ENCODE measurements around the gene RUFY2.
A peak's percentile ranks its signal among the peaks of the same experiment; 100 is the strongest.

RUFY2 gene

DNA sequence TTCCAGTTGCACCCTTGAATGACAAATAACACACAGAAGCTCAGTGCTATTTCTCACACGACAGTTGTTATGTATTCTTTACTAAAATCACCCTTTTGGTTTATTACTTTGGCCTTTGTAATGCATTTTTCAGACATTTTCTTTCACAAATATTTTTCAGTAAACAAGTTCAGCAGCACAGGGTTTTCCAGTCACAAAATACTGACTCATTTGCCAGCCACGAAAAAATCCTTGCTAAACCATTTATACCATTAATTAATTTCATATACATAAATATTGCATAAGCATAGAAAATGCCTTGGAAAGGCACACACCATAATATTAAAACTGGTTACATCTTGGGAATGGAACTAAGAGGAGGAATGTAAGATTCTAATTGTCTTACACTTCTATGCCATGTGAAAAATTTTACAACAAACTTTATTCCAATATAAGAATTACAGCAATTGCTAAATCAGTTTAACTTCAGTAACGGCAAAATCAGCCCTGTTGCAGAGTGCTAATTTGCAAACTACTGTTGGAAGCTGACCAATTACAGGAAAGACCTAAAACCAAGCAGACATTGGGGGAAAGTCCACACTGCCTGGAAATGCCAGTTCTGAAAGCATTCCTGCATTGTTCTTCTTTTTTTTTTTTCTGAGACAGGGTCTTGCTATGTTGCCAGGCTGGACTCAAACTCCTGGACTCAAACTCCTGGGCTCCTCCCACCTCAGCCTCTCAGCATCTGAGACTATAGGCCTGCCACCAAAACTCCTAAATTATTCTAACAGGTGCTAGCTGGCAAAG is 42.8 kb downstream of the RUFY2 start:
- DNase-seq, result no peak

DNA sequence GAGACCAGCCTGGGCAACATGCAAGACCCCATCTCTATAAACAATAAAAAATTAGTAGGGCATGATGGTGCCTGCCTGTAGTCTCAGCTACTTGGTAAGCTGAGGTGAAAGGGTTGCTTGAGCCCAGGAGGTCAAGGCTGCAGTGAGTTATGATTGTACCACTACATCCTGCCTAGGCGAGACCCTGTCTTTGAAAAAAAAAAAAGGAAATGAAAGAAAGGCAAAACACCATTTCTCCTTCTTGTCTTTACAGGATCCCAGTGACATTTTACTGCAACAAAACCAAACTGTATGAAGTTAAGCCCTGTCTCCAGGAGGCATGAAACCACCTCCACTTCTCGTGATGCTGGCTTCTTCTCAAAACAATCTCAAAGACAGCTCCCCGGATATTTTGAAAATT is 44.5 kb downstream of the RUFY2 start:
- DNase-seq, result no peak

DNA sequence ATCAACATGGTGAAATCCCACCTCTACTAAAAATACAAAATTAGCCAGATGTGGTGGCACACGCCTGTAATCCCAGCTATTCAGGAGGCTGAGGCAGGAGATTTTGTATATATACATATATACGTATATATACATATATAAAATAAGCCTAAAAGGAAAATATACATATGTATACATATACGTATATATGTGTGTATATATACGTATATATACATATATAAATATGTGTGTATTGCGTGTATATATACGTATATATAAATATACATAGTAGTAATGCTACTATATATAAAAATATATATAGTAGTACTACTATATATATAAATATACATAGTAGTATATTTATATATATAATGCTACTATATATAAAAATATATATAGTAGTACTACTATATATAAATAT is 47.9 kb downstream of the RUFY2 start:
- no peak for DNase-seq

DNA sequence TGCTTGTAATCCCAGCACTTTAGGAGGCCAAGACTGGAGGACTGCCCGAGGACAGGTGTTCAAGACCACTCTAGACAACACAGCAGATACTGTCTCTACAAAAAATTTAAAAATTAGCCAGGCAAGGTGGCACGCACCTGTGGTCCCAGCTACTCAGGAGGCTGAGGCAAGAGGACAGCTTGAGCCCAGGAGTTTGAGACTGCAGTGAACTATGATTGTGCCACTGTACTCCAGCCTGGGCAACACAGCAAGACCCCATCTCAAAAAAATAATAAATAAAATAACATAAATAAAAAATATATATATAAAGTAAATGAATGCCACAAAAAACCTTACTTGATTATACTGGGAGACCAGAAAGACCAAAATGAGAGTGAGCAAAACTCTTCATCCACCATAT is 53.5 kb downstream of the RUFY2 start:
- no peak for DNase-seq

DNA sequence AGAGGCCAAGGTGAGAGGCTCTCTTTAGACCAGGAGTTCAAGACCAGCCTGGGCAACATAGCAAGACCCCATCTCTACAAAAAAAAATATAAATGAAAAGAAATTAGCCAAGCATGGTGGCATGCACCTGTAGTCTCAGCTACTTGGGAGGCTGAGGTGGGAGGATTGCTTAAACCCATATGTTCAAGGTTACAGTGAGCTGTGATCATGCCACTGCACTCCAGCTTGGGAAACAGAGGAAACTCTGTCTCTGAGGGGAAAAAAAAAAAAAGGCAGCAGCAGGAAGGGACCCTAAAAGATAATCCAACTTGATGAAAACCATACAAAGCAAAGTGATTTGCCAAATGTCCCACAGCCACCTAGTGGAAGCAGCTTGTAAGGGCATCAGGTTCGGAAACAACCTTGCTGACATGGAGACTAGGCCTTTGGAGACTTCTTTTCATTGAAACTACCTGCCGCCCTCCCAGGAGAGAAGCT is 58.8 kb downstream of the RUFY2 start:
- no peak for DNase-seq

DNA sequence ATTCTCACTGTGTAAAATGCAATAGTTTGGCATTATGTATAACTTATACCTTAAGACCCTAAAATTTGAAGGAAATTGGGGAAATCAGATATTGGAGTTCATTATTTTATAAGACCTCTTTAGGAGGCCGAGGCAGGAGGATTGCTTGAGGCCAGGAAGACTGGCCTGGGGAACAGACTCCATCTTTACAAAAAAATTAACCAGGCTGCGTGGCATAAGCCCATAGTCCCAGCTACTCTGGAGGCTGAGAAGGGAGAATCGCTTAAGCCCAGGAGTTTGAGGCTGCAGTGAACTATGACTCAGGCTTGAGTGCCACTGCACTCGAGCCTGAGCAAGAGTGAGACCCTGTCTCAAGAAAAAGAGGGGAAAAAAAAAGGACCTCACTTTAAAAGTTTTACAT is 60.3 kb downstream of the RUFY2 start:
- DNase-seq, result no peak

DNA sequence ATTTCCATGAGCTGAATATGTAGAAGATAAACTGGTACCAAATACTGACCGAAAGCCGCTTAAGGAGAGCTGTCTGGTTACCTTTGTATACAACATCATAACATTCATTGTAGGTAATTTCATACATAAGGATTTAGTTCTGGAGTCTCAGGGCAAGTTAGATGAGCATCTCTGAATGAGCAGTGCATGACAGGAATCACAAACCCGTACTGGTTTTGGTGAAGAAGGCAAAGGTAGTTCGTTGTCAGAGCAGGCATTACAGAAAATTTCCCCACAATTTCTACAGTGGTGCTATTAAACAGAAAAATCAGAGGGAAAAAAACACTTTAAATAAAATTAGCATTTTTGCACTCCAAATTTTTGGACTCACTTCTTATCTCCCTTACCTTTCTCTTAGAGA is 61.5 kb downstream of the RUFY2 start:
- no peak for DNase-seq

DNA sequence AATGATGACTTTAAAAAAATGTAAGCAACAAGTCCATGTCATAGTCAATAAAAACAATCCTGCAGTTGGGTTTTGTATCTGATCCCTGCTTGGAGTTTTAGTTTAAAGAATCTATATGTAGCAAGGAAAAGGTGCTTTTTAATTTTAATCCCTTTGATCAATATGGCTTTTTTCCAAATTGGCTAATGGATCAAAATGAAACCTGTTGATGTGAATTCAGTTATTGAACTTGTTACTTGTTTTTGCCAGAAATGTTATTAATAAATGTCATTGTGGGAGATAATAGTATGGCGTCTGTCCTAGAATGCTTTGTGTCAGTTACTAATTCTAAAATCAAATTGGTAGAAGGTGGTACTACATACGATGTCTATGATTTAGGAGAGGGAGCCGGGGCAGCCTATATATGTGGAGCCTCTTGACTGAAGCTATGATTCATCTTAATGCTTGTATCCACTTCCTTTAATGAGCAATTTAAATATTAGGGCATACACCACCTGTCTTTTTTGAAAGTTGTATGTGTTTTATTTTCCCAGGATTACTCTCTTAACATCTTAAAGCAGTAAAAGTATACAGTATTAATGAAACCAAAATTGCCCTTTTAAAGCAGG is 64.1 kb downstream of the RUFY2 start:
- no peak for DNase-seq

DNA sequence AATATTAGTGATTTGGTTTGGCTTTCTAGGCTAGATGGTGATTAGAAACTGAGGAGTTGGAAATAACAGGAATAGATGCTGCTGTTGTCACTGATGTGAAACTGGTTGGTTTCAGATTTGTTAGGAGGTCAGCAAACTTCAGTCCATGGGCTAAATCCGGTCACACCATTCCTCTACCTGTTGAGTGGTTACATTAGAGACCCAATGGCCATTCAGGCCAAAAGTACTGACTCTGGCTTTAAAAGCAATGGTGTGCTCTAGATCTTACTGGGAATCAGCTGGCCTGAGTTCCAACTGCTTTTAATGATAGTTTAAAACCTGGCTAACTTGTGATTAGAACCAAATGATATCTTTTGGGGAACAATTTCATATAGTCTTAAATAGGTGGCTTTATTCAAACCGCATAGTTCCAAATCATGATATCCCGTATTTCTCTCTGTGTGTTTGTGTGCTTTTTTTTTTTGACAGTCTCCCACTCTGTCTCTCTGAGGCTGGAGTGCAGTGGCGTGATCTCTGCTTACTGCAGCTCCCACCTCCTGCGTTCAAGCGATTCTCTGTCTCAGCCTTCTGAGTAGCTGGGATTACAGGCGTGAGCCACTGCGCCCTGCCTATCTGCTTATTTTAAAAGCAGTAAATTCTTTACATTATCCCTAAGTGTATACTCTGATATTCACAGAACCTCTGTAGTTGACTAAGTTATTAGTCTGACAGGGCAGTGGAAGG is 66.6 kb downstream of the RUFY2 start:
- no peak for DNase-seq

DNA sequence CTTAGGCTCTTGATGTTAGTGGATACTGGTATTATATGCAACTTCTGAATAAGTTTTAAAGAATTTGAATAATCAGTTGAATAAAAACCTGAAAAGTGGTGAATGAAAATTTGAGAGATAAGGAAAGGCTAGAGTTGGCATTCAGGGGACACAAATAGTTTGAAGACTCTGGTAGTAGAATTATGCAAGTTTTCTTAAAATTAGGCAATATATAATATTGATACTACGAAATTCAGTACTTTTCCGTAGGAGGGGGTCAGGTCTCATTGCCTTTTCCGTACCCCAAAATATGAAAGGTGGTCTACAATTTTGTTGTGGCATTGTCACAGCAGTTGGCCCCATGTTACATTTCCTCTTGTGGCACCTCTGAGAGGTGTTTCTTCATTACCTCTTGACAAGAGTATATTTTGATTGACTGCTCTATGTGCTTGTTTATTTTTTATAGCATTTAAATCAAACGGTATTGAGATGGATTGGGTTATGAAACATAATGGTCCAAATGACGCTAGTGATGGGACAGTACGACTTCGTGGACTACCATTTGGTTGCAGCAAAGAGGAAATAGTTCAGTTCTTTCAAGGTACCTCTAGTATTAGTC is 70.2 kb downstream of the RUFY2 start:
- DNase-seq, result no peak

DNA sequence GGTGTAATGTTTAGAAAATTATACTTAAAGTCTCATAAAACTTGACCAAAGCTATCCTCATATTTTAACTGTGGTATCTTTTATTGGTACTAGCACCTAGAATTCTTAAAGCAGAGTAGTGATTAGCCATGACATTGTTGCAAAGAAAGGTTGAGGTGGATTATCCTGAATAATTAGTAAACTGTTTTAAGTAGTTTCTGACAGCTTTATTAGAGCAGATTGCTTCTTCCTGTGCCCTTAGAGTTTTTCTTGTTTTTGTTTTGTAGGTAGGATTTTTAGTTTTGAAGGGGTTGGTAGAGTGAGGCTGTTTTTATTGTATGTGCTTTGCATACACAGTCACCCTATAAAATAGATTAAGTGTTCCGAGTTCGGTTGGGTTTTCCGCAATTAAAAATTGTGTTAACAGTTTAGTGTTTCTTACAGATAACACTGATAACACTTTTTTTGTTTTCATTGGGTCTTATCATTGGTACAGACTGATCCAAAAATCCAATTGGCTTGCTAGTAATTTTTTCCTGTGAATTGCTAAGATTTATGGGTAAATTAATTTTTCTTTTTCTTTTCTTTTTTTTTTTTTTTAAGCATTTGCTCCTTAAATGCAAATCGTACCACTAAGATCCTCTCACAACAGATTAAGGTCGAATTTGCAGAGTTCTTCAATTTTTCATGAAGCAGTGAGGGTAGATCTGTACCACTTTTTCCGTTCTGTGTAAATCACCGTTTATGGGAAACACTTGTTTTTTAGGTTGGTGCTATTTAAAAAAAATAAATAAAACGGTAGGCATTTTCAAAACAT is 72.2 kb downstream of the RUFY2 start:
- DNase-seq, result no peak

DNA sequence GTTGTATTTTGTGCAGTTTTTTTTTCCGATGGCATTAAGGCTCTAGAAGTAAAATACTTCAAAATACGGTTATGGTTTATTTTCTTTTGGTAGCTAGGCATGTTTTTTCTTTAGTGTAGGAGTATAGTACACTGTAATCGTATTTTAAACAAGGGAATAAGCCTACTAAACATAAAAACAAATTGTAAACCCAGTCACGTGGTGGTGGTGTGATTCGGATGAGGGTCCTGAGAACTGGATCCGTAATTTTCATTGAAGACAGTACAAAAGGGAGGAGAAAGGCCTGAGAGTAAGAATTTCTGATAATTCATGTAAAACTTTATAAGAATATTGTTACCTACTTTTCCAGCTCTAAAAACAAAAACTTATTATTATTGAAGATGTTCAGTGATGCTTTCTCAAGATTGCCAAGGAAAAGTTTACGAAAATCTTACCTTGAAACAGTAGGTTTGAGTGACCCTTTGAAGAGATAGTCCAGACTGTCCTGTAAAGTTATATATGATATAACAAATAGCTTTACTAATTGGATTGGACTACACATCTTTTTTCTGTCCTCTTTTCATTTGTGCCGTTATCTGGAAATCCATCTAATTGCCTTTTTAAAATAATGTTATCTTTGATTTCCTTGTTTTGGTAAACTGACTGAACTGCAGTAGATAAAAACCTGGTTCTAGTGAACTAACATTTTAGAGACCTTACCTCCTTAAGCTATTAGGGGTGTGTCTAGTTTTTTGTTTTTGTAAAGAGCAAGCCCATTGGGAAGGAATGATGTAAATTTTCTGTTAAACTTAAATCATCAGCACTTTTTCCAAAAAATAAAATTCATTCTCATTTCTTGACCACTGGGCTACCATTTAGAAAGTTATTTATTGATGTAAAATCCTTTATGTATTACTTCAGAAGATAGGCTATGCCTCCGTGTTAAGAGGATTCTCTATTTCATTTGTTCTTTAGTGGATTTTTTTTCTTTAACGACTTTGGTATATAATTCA is 73.3 kb downstream of the RUFY2 start:
- no peak for DNase-seq

DNA sequence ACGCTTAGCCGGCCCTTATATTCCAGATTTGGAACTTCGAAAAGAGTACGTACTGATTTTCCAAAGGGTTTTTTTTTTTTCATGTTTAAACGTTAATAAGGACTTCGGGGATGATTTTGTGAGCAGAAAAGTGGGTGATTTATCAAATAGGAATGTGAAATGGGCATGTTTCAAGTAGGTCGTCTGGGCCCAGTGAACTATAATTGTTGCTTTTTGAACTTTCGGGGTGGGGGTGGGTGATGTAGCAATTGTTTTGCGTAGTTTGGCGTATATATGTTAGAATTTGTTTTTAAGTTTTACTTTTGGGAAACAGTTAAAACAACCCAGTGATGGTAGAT is 74.0 kb downstream of the RUFY2 start:
- DNase-seq, result no peak

DNA sequence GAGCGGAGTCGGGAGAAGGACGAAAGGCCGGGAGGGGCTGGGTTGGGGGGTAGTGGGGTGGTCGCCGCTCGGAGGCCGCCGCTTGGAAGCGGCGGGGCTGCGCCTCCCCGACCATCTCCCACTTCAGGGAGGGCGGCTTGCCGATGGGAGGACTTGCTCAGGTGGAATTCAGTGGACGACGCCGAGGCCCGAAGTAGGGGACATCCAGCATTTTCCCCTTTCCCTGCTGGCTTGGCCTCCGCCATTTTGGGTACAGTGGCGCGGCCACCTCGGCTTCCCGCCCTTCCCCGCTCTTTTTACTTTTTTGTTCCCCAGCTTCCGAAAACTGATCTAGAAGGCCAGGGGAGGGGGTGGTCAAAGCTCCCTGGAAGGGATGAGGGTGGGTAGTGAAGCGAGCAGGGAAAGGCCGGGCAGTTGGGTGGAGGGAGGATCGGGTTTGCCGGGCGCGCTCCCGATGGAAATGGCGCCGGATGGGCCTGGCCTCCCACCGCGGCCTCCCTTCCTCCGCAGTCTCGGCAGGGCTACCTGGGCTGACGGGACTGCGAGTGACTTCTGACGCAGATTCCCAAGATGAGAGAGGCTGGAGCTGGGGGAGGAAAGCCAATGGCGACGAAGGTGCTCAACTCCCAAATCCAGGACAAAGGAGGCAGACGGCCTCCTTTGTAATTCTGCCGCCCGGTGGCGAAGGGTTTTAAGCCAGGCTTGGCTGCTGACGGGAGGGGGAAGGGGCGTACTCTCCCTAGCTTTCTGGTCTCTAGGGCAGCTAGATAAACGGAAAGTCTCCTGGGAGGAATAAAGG is 74.6 kb downstream of the RUFY2 start, which contains the start of gene PBLD:
Gene PBLD, minus strand, starts transcription at position 670 of the 799 bp plus-strand sequence. CDS start 26,084 bp downstream, outside the sequence.
- DNase-seq, result peak; percentile 87

DNA sequence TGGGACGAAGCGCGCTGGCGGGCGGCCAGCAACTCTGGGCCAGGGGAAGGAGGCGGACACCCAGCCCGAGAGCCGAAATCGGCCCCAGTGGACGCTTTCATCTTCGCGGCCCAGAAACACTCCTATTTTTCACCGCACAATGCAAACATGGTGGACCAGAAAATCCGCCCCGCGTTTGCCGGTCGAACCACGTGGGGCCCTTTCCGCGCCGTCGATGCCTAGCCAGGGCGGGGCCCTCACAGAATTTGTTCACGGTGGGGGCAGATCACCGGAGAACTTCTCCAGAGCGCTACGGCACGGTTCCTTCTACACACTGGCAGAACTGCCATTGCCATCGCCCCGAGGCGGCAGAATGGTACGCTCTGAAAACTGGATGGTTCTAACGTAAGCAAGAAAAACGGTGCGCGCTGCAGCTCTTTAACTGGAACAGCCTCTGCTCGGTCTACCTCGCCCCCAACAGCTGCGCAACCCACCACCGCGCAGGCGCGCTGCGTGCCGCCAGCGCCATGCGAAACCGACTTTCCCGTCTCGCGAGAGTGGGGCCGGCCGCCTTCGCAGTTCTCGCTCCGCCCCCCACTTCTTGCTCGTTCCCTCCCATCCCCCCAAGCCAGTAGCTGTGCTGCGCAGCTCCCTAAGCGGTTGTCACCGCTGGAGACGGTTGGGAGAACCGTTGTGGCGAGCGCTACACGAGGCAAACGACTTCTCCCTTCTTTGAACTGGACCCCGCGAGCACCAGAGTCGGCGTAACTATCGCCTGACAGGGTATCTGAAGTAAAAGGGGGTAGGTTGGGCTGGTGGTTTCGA is 75.4 kb downstream of the RUFY2 start, which contains the start of gene HNRNPH3:
Gene HNRNPH3, plus strand, starts transcription at position 610 of the 804 bp plus-strand sequence. CDS start 5,158 bp downstream, outside the sequence.
- DNase-seq, result peak; percentile 99

DNA sequence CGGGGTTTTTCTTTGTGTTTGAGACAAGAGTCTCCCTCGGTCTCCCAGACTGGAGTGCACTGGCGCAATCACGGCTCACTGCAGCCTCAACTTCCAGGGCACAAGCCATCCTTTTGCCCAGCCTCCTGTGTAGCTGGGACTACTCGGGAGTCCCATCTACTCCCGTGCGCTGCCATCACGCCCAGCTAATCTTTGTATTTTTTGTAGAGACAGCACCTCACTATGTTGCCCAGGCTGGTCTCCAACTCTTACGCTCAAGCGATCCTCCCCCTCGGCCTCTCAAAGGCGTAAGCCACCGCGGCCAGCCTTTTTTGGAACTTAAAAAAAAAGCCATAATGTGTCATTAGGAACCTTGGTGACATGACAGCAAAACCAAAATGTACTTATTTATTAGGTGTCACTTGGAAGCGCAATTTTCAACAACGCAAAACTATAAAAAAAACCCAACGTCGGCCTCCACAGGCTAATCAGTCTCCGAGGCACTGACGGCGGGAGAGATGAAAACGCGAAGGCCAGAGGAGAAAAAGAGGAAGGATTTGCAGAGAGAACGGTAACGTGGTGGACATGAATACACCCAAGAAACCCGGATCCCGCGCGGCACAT is 76.1 kb downstream of the RUFY2 start:
- peak; percentile 61 for DNase-seq

DNA sequence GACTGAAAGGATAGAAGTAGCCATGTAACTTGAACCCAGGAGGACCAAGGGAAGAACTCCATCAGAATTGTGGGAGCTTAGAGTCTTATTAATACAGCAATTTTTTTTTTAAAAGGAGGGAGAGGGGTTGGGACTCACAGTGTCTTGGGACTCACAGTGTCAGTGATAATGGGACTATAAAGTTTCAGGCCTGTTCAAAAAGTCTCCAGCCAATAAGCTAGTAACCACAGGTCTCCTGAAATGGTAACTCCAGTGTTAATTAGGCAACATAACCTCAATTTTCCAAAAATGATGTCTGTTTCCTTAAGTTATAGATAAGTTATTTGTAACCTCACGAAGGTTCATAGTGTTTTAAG is 77.6 kb downstream of the RUFY2 start:
- no peak for DNase-seq

DNA sequence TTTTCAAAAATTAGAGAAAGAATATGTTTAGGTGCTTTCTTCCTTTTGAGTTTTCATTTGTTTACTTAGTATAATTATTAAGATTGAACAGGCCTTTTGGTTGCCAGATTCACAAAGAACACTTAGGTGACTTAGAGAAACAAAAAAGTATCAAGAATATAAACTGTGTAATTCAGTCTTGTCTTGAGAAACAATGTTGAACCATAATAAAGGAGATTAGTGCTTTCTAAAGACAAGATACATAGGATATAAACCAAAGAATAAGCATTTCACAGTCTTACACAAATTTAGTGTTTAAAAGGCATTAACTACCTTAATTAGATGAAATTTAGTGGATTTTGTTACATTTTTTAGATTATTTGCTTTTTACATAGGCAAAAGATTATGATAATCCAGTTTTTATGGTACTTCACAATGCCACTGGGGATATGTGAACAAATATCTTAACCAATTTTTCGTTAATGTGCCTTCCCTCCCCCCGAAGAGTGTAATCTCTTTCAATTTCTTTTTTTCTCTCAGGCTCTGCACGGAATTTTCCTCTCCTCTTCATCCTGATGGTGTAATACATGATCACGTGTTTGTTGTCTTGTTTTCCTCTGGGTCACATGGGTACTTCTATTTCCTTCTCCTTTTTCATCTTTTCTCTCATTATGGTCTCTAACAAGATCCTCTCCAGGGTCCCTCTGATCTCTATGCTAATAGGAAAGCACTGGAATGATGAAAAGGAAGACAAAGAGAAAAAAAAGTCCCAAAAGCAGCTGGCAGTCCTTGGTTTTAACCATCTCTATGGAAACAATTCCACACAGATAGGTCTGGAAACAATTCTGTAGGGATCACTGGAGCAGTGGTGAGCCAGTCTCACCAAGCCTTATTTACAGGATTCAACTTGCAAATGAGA is 78.9 kb downstream of the RUFY2 start:
- peak; percentile 24 for DNase-seq

All from femur (tissue), 1 donor.